IPS DF 6.9 (cell line): ENCODE results near the gene E2F4.

Experiments used
- DNase-seq: peaks from one replicate; pipeline ENCODE4 v3.0.0-alpha.2; 2013; ENCODE audit warnings: low read depth, low spot score
- H3K27ac ChIP-seq: one replicate; pipeline ENCODE4 v1.5.1; 2013; ENCODE audit warnings: low read length, control low read depth
- H3K27me3 ChIP-seq: 2 replicates; pipeline ENCODE4 v1.6.1; 2013; ENCODE audit warnings: mild to moderate bottlenecking, low read length; ENCODE audit not compliant: control insufficient read depth, insufficient read depth
- H3K36me3 ChIP-seq: 2 replicates; pipeline ENCODE4 v1.6.1; 2013; ENCODE audit warnings: low read length; ENCODE audit not compliant: control insufficient read depth, insufficient read depth
- H3K4me1 ChIP-seq: 2 replicates; pipeline ENCODE4 v1.6.1; 2013; ENCODE audit warnings: low read length; ENCODE audit not compliant: control insufficient read depth, insufficient read depth
- H3K4me3 ChIP-seq: 2 replicates; pipeline ENCODE4 v1.5.1; 2013; ENCODE audit warnings: mild to moderate bottlenecking, low read length
- H3K9me3 ChIP-seq: 2 replicates; pipeline ENCODE4 v1.6.1; 2013; ENCODE audit warnings: low read length, inconsistent platforms; ENCODE audit not compliant: control insufficient read depth, insufficient read depth
- WGBS: extraction: QIAGEN DNeasy Blood & Tissue Kit; methylation state at CpG from one replicate; pipeline ENCODE4 v1.1.7; 2013; ENCODE audit warnings: mixed read lengths, missing lambda C conversion rate; ENCODE audit not compliant: insufficient read length, insufficient coverage; 5-methylcytosine and 5-hydroxymethylcytosine counted together

Gene E2F4

GRCh38 chr16:67150047-67150832 is 41.7 kb upstream of the E2F4 start:
- H3K27ac ChIP-seq, result no peak overlapping the region
- WGBS, result no CpG with 5 or more reads among the region's 94 CpGs
- H3K4me3 ChIP-seq, result peak overlapping the region; percentile 83; the same call in 1 of the 2 replicates

GRCh38 chr16:67150833-67151396 is 41.0 kb upstream of the E2F4 start, which contains the start of gene B3GNT9:
Gene B3GNT9, minus strand, starts transcription at chr16:67150998. Its CDS starts 513 bp downstream, at chr16:67150485.
- DNase-seq, result no peak
- peak within 1 kb of the TSS; percentile 83; the same call in 1 of the 2 replicates for H3K4me3 ChIP-seq
- H3K36me3 ChIP-seq, result peaks cover 8% of the 10 kb centered on the region
- no peaks in the 10 kb centered on the region for H3K9me3 ChIP-seq
- no CpG with 5 or more reads among the region's 34 CpGs for WGBS
- peaks cover 34% of the 10 kb centered on the region for H3K27me3 ChIP-seq
- no peak within 1 kb of the TSS for H3K27ac ChIP-seq
- peaks cover 10% of the 10 kb centered on the region for H3K4me1 ChIP-seq

More at GRCh38 chr16:67150047-67150832, 41.7 kb upstream of the E2F4 start:
- Histone ChIP-seq H3K36me3 (peaks cover 8% of the 10 kb centered on the region), H3K4me1 (peaks cover 10% of the 10 kb centered on the region), H3K9me3 (no peaks in the 10 kb centered on the region), H3K27me3 (peaks cover 29% of the 10 kb centered on the region)
- no peak for DNase-seq

GRCh38 chr16:67151431-67152097 is 40.4 kb upstream of the E2F4 start:
- DNase-seq, result no peak
- H3K36me3 ChIP-seq, result peaks cover 8% of the 10 kb centered on the region
- WGBS, result no CpG with 5 or more reads among the region's 8 CpGs
- peaks cover 10% of the 10 kb centered on the region for H3K4me1 ChIP-seq
- H3K9me3 ChIP-seq, result no peaks in the 10 kb centered on the region
- peaks cover 40% of the 10 kb centered on the region for H3K27me3 ChIP-seq
- H3K4me3 ChIP-seq, result peak overlapping the region; percentile 83; the same call in 1 of the 2 replicates
- no peak overlapping the region for H3K27ac ChIP-seq

GRCh38 chr16:67154578-67155294 is 37.2 kb upstream of the E2F4 start:
- H3K27me3 ChIP-seq, result peaks cover 71% of the 10 kb centered on the region
- H3K9me3 ChIP-seq, result no peaks in the 10 kb centered on the region
- H3K36me3 ChIP-seq, result no peaks in the 10 kb centered on the region
- no peak overlapping the region for H3K27ac ChIP-seq
- H3K4me3 ChIP-seq, result peak overlapping the region; percentile 20; the same call in 1 of the 2 replicates
- no CpG with 5 or more reads among the region's 61 CpGs for WGBS
- peaks cover 5% of the 10 kb centered on the region for H3K4me1 ChIP-seq
- no peak for DNase-seq

- no CpG with 5 or more reads among the region's 74 CpGs for WGBS
Observed at GRCh38 chr16:67155295-67156142, 36.4 kb upstream of the E2F4 start.

GRCh38 chr16:67156143-67156844 is 35.7 kb upstream of the E2F4 start:
- no CpG with 5 or more reads among the region's 15 CpGs for WGBS
- Histone ChIP-seq H3K4me1 (peaks cover 3% of the 10 kb centered on the region; the same call in 1 of the 2 replicates), H3K27ac (no peak overlapping the region), H3K9me3 (no peaks in the 10 kb centered on the region), H3K27me3 (peaks cover 83% of the 10 kb centered on the region), H3K4me3 (no peak overlapping the region), H3K36me3 (no peaks in the 10 kb centered on the region)
- no peak for DNase-seq

More at GRCh38 chr16:67155295-67156142, 36.4 kb upstream of the E2F4 start:
- peak overlapping the region; percentile 20; the same call in 1 of the 2 replicates for H3K4me3 ChIP-seq
- no peak overlapping the region for H3K27ac ChIP-seq
- H3K27me3 ChIP-seq, result peaks cover 77% of the 10 kb centered on the region
- DNase-seq, result no peak
- no peaks in the 10 kb centered on the region for H3K36me3 ChIP-seq
- H3K4me1 ChIP-seq, result peaks cover 5% of the 10 kb centered on the region
- H3K9me3 ChIP-seq, result no peaks in the 10 kb centered on the region

- Histone ChIP-seq H3K4me3 (no peak overlapping the region), H3K36me3 (no peaks in the 10 kb centered on the region), H3K27ac (no peak overlapping the region), H3K9me3 (no peaks in the 10 kb centered on the region), H3K4me1 (peaks cover 3% of the 10 kb centered on the region; the same call in 1 of the 2 replicates), H3K27me3 (peaks cover 87% of the 10 kb centered on the region)
- DNase-seq, result no peak
- no CpG with 5 or more reads among the region's 7 CpGs for WGBS
Observed at GRCh38 chr16:67157106-67157748, 34.7 kb upstream of the E2F4 start.

- H3K4me3 ChIP-seq, result no peak overlapping the region
- H3K9me3 ChIP-seq, result no peaks in the 10 kb centered on the region
- H3K4me1 ChIP-seq, result peaks cover 3% of the 10 kb centered on the region; the same call in 1 of the 2 replicates
- H3K27me3 ChIP-seq, result peaks cover 89% of the 10 kb centered on the region
- no CpG with 5 or more reads among the region's 7 CpGs for WGBS
- no peak for DNase-seq
- H3K27ac ChIP-seq, result no peak overlapping the region
- H3K36me3 ChIP-seq, result no peaks in the 10 kb centered on the region
Observed at GRCh38 chr16:67157892-67158635, 33.9 kb upstream of the E2F4 start.
